CD4-positive, alpha-beta T cell (primary cell): Measurements from ENCODE around the gene PIP4K2A. TPM values are rescaled to one million over a fixed set of nuclear protein-coding genes. Genes with fewer than 3 reads are reported as not detected.
A peak's percentile ranks its signal among the peaks of the same experiment; 100 is the strongest.

Experiments used
- ATAC-seq: fragments of 200-7000 bp; cut with Tn5 transposase; one replicate; pipeline ENCODE4 v1.10.0; 2022; ENCODE audit warnings: mild to moderate bottlenecking; ENCODE audit not compliant: poor library complexity
- CTCF ChIA-PET: fragments of 350-600 bp; sonication (Branson Sonifier 250); formaldehyde crosslinking; loops from one replicate; lab custom pipeline; 2021; ENCODE audit warnings: antibody characterized with exemption, inconsistent platforms; lab: Charles Lee
- POLR2A ChIA-PET: fragments of 350-600 bp; sonication (Branson Sonifier 250); formaldehyde crosslinking; loops from one replicate; lab custom pipeline; 2021; ENCODE audit warnings: antibody characterized with exemption, inconsistent platforms; lab: Charles Lee
- DNase-seq, 14 experiments: peaks; one replicate each; pipeline ENCODE4 v3.0.0-alpha.2; 2013 to 2020; ENCODE audit warnings: mixed read lengths in 2 of 14
- H3K27ac ChIP-seq, 2 donors: one replicate each; pipeline versions ENCODE4 v1.5.1 to v1.7.0; 2013; ENCODE audit warnings: low read length in 2 of 2, low read depth in 1 of 2, mild to moderate bottlenecking in 1 of 2
- H3K27me3 ChIP-seq, 2 experiments: 1 replicate in 1 of 2; 2 replicates in 1 of 2; pipeline versions ENCODE4 v1.6.1 to v1.7.0; 2013; ENCODE audit warnings: low read length in 2 of 2, control low read depth in 1 of 2, mild to moderate bottlenecking in 1 of 2, moderate library complexity in 1 of 2; ENCODE audit not compliant: insufficient read depth in 2 of 2, control insufficient read depth in 1 of 2
- H3K36me3 ChIP-seq: one replicate; pipeline ENCODE4 v1.6.1; 2013; ENCODE audit warnings: low read length, control low read depth; ENCODE audit not compliant: insufficient read depth
- H3K4me1 ChIP-seq: one replicate; pipeline ENCODE4 v1.6.1; 2013; ENCODE audit warnings: low read length, control low read depth; ENCODE audit not compliant: insufficient read depth
- H3K4me3 ChIP-seq: one replicate; pipeline ENCODE4 v1.5.1; 2013; ENCODE audit warnings: mild to moderate bottlenecking, low read length, moderate library complexity
- H3K9me3 ChIP-seq, 2 experiments: 1 replicate in 1 of 2; 2 replicates in 1 of 2; pipeline versions ENCODE4 v1.6.1 to v1.7.0; 2013; ENCODE audit warnings: low read length in 2 of 2, mild to moderate bottlenecking in 2 of 2, control low read depth in 1 of 2, moderate library complexity in 1 of 2; ENCODE audit not compliant: control insufficient read depth in 1 of 2, insufficient read depth in 1 of 2
- H3K27ac Mint-ChIP-seq: one replicate; pipeline ENCODE4 v1.8.0; 2020; ENCODE audit warnings: mixed read lengths
- H3K27me3 Mint-ChIP-seq: one replicate; pipeline ENCODE4 v1.8.0; 2021; ENCODE audit warnings: mixed read lengths
- H3K36me3 Mint-ChIP-seq: one replicate; pipeline ENCODE4 v1.8.0; 2021; ENCODE audit warnings: low read depth, mixed read lengths
- H3K4me1 Mint-ChIP-seq: one replicate; pipeline ENCODE4 v1.8.0; 2021; ENCODE audit warnings: low read depth, mixed read lengths
- H3K4me3 Mint-ChIP-seq: one replicate; pipeline ENCODE4 v1.8.0; 2020; ENCODE audit warnings: mild to moderate bottlenecking, mixed read lengths
- H3K9me3 Mint-ChIP-seq: one replicate; pipeline ENCODE4 v1.8.0; 2020; ENCODE audit warnings: mixed read lengths
- CTCF ChIP-seq: fragments of 200-600 bp; IDR thresholded peaks from one replicate; pipeline ENCODE4 v1.8.0; 2022; ENCODE audit warnings: antibody characterized with exemption, mild to moderate bottlenecking
- intact Hi-C, 2 experiments: fragments of 100-400 bp; cut with DNase I in 1 of 2; cut with micrococcal nuclease in 1 of 2; formaldehyde crosslinking; loops; one replicate each; pipeline versions ENCODE4 v1.15.1 to v1.9.0; 2023 to 2025; cut with DNase I, micrococcal nuclease
- total RNA-seq, 174 experiments: library from RNA in 2 of 174; stranded (reverse) in 2 of 174; gene quantifications; one replicate each; pipeline ENCODE4 v1.2.3 and lab custom pipeline; 2021 to 2026

The PIP4K2A gene
- total RNA-seq, 2 experiments from 2014 or later, result 75.4 to 87.2 TPM

GRCh38 chr10:22708772-22709171, 5.6 kb downstream of the PIP4K2A start:
- Histone ChIP-seq H3K27me3 (no peaks in the 10 kb centered on the region), H3K4me1 (peaks cover 49% of the 10 kb centered on the region), H3K36me3 (peaks cover 11% of the 10 kb centered on the region), H3K27ac (no peak overlapping the region), H3K4me3 (no peak overlapping the region), H3K9me3 (no peaks in the 10 kb centered on the region)
- ATAC-seq, result no peak
- H3K27ac Mint-ChIP-seq, result peak overlapping the region; percentile 83
- H3K27me3 Mint-ChIP-seq, result no peaks in the 10 kb centered on the region
- no peak for TF ChIP-seq CTCF
- DNase-seq, result no peak
- H3K4me1 Mint-ChIP-seq, result peaks cover 91% of the 10 kb centered on the region
- CTCF ChIA-PET, result no interaction called here
- H3K9me3 Mint-ChIP-seq, result no peaks in the 10 kb centered on the region
- POLR2A ChIA-PET, result no interaction called here
- H3K4me3 Mint-ChIP-seq, result no peak overlapping the region
- intact Hi-C loops, result no loop called here
- peaks cover 60% of the 10 kb centered on the region for H3K36me3 Mint-ChIP-seq

DNA sequence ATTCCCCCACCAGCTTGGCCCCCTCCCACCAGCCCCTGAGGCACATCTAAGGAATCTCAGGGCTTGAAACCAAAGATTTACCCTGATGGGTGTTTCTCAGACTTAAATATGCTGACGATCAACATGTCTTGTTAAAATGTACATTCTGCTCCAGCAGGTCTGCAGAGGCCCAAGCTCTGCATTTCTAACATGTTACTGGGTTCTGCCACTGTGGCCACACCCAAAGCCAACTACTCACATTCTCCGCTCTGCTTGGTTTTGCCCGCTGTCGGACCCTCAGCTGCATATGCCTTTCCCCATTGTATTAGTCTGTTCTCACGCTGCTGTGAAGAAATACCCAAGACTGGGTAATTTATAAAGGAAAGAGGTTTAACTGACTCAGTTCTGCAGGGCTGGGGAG, 8.9 kb downstream of the PIP4K2A start:
- Mint-ChIP-seq H3K9me3 (no peaks in the 10 kb centered on the region), H3K4me3 (peak overlapping the region; percentile 47), H3K36me3 (peaks cover 54% of the 10 kb centered on the region), H3K27ac (peak overlapping the region; percentile 83), H3K27me3 (no peaks in the 10 kb centered on the region), H3K4me1 (peaks cover 99% of the 10 kb centered on the region)
- no peak for ATAC-seq
- no peak overlapping the region for H3K27ac ChIP-seq
- CTCF ChIA-PET, result interaction anchor here (1.2 kb wide), 1 partner anchor 283 kb away, joined by 3 read pairs; no protein-coding TSS in a partner anchor
- TF ChIP-seq CTCF, result no peak
- H3K4me3 ChIP-seq, result no peak overlapping the region
- POLR2A ChIA-PET, result interaction anchor here (0.9 to 2.7 kb wide), 4 partner anchors 8 to 54 kb away, joined by 3 to 13 read pairs (median 9); partner anchors contain the start of gene PIP4K2A
- H3K27me3 ChIP-seq, result no peaks in the 10 kb centered on the region
- H3K4me1 ChIP-seq, result peaks cover 77% of the 10 kb centered on the region
- no peaks in the 10 kb centered on the region for H3K9me3 ChIP-seq
- intact Hi-C loops, result no loop called here
- peaks cover 12% of the 10 kb centered on the region for H3K36me3 ChIP-seq
- no peak for DNase-seq

DNA sequence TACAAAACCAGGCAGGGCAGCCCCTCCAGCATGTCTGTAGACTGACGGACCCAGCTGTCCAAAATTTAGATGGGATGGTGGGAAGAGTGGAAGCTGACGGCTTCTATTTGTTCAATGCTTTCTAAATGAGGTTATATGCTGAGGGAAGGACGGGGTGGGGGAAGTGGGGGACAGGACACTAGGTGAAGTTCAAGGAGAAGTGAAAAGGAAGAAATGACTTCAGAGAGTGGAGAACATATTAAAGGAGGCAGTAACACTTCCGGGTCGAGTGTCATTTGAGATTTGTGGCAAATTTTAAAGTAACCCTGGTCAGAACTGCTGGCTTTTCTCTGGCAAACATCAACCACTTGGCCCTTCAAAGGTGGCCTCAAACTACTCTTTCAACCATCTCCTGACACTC, 9.4 kb downstream of the PIP4K2A start:
- ATAC-seq (no peak), DNase-seq (peak in 1 of 14 experiments; percentile 29)
- intact Hi-C loops, result no loop called here
- CTCF ChIA-PET, result interaction anchor here (0.7 to 1.2 kb wide), 3 partner anchors 9 to 284 kb away, joined by 3 to 4 read pairs (median 3); partner anchors contain the start of gene PIP4K2A
- H3K9me3 Mint-ChIP-seq, result no peaks in the 10 kb centered on the region
- peaks cover 48% of the 10 kb centered on the region for H3K36me3 Mint-ChIP-seq
- Histone ChIP-seq H3K4me1 (peaks cover 77% of the 10 kb centered on the region), H3K27me3 (no peaks in the 10 kb centered on the region), H3K9me3 (no peaks in the 10 kb centered on the region), H3K4me3 (no peak overlapping the region), H3K36me3 (peaks cover 12% of the 10 kb centered on the region), H3K27ac (no peak overlapping the region)
- peaks cover 99% of the 10 kb centered on the region for H3K4me1 Mint-ChIP-seq
- no peaks in the 10 kb centered on the region for H3K27me3 Mint-ChIP-seq
- no peak for TF ChIP-seq CTCF
- POLR2A ChIA-PET, result interaction anchor here (0.7 to 2.7 kb wide), 9 partner anchors 8 to 115 kb away, joined by 3 to 13 read pairs (median 3); partner anchors contain the start of gene PIP4K2A
- peak overlapping the region; percentile 63 for H3K4me3 Mint-ChIP-seq
- peak overlapping the region; percentile 83 for H3K27ac Mint-ChIP-seq
